Lower leg skin (tissue), 3 donors: ENCODE results near the gene SLITRK5.

Experiments
- POLR2A ChIP-seq, 2 donors: fragments of 450-650 bp; IDR thresholded peaks; one replicate each; pipeline ENCODE4 v1.6.1; 2016 to 2017; ENCODE audit warnings: antibody characterized with exemption in 2 of 2, mild to moderate bottlenecking in 1 of 2, moderate library complexity in 1 of 2
- TF ChIP-seq, protein P1 (sequence below), 3 donors: fragments of 450-650 bp; IDR thresholded peaks; one replicate each; pipeline ENCODE4 v1.5.1; 2016; ENCODE audit warnings: antibody characterized with exemption in 3 of 3, mild to moderate bottlenecking in 3 of 3, moderate library complexity in 2 of 3

DNA sequence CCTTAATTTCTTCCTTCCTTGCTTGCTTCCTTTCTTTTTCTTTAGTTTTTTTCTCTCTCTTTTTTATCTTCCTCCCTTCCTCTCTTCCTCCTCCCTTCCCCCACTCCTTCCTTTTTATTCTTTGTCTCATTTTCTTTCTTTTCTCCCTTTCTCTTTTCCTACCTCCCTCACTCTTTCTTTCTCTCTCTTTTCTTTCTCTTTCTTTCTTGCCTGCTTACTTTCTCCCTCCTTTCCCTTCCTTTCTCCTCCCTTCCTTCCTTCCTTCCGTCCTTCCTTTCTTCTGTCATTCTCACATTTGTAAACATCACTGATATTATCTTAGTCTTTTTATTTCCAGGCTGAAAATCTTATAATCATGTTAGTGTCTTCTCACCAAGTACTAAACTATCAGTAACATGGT, 38.8 kb downstream of the SLITRK5 start:
- TF ChIP-seq, protein P1, sequence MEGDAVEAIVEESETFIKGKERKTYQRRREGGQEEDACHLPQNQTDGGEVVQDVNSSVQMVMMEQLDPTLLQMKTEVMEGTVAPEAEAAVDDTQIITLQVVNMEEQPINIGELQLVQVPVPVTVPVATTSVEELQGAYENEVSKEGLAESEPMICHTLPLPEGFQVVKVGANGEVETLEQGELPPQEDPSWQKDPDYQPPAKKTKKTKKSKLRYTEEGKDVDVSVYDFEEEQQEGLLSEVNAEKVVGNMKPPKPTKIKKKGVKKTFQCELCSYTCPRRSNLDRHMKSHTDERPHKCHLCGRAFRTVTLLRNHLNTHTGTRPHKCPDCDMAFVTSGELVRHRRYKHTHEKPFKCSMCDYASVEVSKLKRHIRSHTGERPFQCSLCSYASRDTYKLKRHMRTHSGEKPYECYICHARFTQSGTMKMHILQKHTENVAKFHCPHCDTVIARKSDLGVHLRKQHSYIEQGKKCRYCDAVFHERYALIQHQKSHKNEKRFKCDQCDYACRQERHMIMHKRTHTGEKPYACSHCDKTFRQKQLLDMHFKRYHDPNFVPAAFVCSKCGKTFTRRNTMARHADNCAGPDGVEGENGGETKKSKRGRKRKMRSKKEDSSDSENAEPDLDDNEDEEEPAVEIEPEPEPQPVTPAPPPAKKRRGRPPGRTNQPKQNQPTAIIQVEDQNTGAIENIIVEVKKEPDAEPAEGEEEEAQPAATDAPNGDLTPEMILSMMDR (IDR thresholded peaks at IDR 0.05): no peak
- no peak for TF ChIP-seq POLR2A (IDR thresholded peaks at IDR 0.05)
